ENCODE results near the gene ZSCAN5A. TPM values are rescaled to one million over a fixed set of nuclear protein-coding genes. Genes with fewer than 3 reads are reported as not detected.

ZSCAN5A gene
- total RNA-seq (6.8 TPM), polyA plus RNA-seq (1 to 10 TPM; 3.5 to 7.9 (median 5.4) TPM)

DNA sequence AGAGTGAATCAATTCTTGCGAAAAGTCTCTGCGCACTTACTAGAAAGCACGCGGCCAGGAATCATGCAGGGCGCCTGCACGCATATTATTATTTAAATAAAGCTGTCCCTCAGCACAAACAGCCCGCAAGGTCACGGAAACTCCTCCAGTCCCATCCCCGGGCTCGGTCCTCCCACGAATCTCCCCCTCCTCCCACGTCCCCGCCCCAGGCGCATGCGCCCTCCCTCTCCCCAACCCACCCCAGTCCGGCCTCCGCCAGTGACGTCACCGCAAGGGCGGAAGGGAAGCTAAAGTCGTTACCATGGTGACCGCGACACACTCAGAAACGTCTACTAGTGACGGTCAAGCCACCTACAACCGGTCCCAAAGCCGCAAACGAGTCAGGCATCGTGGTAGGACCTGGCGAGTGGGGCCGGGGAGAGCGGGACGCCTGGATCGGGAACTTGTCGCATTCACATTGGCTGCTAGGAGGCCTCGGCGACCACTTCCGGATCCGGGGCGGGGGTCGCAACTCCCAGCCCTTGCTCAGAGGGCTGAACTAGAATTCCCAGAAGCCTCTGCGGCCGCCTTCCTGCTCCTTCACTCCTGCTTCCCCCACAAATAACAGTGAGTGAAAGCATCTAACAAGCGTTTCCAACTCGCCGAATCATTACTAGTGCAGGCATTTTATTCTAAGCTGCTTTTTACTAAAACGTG is at the start of gene ZSCAN5A:
Gene ZSCAN5A, minus strand, starts transcription at position 459 of the 696 bp plus-strand sequence. CDS start 89,793 bp downstream, outside the sequence.
- peak; percentile 96 to 99 (median 98) for DNase-seq
- Mint-ChIP-seq H3K36me3 (peaks cover 10% of the 10 kb centered on the region), H3K27me3 (no peaks in the 10 kb centered on the region), H3K4me1 (peaks cover 0 to 27% (median 9%) of the 10 kb centered on the region in 4 donors), H3K4me3 (peak within 1 kb of the TSS; percentile 88 to 94 (median 91)), H3K27ac (peak within 1 kb of the TSS; percentile 96 to 100 (median 97)), H3K9me3 (peaks cover 0 to 2% (median 0%) of the 10 kb centered on the region in 7 donors)
- H3K27ac ChIP-seq (ENCODE audit: insufficient read depth, low read length, poor library complexity, severe bottlenecking): peak within 1 kb of the TSS; percentile 99
- peaks cover 13% of the 10 kb centered on the region for H3K4me1 ChIP-seq (ENCODE audit: control insufficient read depth, insufficient read depth, low read length, poor library complexity, severe bottlenecking)
- no peaks in the 10 kb centered on the region for H3K9me3 ChIP-seq (ENCODE audit: control insufficient read depth in 2 of 2, low read length in 2 of 2)
- peak; percentile 79 to 82 for ATAC-seq (ENCODE audit: low read depth in 2 of 2)
- H3K36me3 ChIP-seq (ENCODE audit: control insufficient read depth, insufficient read depth, low read length): no peaks in the 10 kb centered on the region
- H3K4me3 ChIP-seq (ENCODE audit: low read depth, low read length): peak within 1 kb of the TSS; percentile 96
- no peaks in the 10 kb centered on the region for H3K27me3 ChIP-seq (ENCODE audit: control insufficient read depth, insufficient read depth, low read length)

DNA sequence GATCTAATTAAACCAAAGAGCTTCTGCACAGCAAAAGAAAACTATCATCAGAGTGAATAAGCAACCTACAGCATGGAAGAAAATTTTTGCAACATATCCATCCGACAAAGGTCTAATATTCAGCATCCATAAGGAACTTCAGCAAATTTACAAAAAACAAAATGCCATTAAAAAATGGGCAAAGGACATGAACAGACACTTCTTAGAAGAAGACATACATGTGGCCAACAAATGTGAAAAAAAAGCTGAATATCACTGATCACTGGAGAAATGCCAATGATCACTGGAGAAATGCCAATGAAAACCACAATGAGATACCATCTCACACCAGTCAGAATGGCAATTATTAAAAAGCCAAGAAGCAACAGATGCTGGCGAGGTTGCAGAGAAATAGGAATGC is 46.2 kb upstream of the ZSCAN5A start:
- peaks cover 4% of the 10 kb centered on the region for H3K27me3 Mint-ChIP-seq

DNA sequence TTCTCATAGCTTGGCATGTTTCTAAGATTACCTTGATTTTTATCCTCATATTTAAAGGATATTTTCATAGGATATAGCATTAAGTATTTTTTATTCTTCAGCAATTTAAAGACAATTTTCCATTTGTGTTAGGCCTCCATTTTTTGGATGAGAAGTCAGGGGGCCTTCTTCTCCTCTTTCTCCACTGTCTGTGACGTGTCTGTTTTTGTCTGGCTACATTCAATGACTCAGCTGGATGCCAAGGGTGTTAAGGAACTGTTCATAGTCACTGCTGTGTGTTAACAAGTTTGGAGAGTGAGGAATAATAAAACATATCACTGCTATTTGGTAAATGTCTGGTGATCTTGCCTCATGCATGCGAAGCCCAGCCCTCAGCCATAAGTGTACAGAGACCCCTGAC is 42.3 kb upstream of the ZSCAN5A start:
- DNase-seq (no peak), ATAC-seq (ENCODE audit: low read depth in 2 of 2) (no peak)
- Histone ChIP-seq H3K27me3 (ENCODE audit: control insufficient read depth, insufficient read depth, low read length) (no peaks in the 10 kb centered on the region), H3K9me3 (ENCODE audit: control insufficient read depth in 2 of 2, low read length in 2 of 2) (peaks cover 3 to 5% of the 10 kb centered on the region in 2 experiments), H3K27ac (ENCODE audit: insufficient read depth, low read length, poor library complexity, severe bottlenecking) (no peak overlapping the region), H3K36me3 (ENCODE audit: control insufficient read depth, insufficient read depth, low read length) (no peaks in the 10 kb centered on the region), H3K4me3 (ENCODE audit: low read depth, low read length) (no peak overlapping the region), H3K4me1 (ENCODE audit: control insufficient read depth, insufficient read depth, low read length, poor library complexity, severe bottlenecking) (no peaks in the 10 kb centered on the region)
- Mint-ChIP-seq H3K27me3 (peaks cover 4% of the 10 kb centered on the region), H3K27ac (no peak overlapping the region), H3K4me3 (no peak overlapping the region), H3K9me3 (peaks cover 3 to 32% (median 9%) of the 10 kb centered on the region in 7 donors), H3K4me1 (no peaks in the 10 kb centered on the region), H3K36me3 (peaks cover 27% of the 10 kb centered on the region)

More for the DNA sequence above, 46.2 kb upstream of the ZSCAN5A start:
- Mint-ChIP-seq H3K4me3 (no peak overlapping the region), H3K36me3 (peaks cover 38% of the 10 kb centered on the region), H3K4me1 (no peaks in the 10 kb centered on the region), H3K27ac (no peak overlapping the region), H3K9me3 (peaks cover 10 to 61% (median 22%) of the 10 kb centered on the region in 7 donors)
- H3K9me3 ChIP-seq (ENCODE audit: control insufficient read depth in 2 of 2, low read length in 2 of 2): peaks cover 14 to 26% of the 10 kb centered on the region in 2 experiments
- no peak overlapping the region for H3K4me3 ChIP-seq (ENCODE audit: low read depth, low read length)
- DNase-seq: no peak
- no peak overlapping the region for H3K27ac ChIP-seq (ENCODE audit: insufficient read depth, low read length, poor library complexity, severe bottlenecking)
- no peaks in the 10 kb centered on the region for H3K36me3 ChIP-seq (ENCODE audit: control insufficient read depth, insufficient read depth, low read length)
- no peak for ATAC-seq (ENCODE audit: low read depth in 2 of 2)
- no peaks in the 10 kb centered on the region for H3K4me1 ChIP-seq (ENCODE audit: control insufficient read depth, insufficient read depth, low read length, poor library complexity, severe bottlenecking)
- H3K27me3 ChIP-seq (ENCODE audit: control insufficient read depth, insufficient read depth, low read length): no peaks in the 10 kb centered on the region

DNA sequence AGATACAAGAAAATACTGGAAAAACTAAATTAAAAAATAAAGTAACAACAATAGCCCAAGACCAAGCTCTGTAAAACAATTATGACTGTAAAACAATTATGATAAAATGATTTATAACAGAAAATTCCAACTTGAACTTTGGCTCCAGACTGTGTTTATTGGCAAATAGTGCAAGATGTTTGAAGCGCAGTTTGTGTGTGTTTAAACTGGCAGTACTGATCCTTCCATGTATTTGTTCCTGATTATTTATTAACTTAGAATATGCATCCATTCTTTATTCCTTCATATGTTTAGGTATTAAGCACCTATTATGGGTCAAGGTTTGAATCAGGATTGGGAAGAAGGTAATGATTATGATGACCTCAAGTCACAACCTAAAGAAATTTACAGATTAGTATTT is 40.9 kb upstream of the ZSCAN5A start:
- DNase-seq: no peak
- no peak overlapping the region for H3K27ac Mint-ChIP-seq
- Histone ChIP-seq H3K27ac (ENCODE audit: insufficient read depth, low read length, poor library complexity, severe bottlenecking) (no peak overlapping the region), H3K4me3 (ENCODE audit: low read depth, low read length) (no peak overlapping the region), H3K4me1 (ENCODE audit: control insufficient read depth, insufficient read depth, low read length, poor library complexity, severe bottlenecking) (no peaks in the 10 kb centered on the region), H3K9me3 (ENCODE audit: control insufficient read depth in 2 of 2, low read length in 2 of 2) (peaks cover 0 to 3% of the 10 kb centered on the region in 2 experiments), H3K36me3 (ENCODE audit: control insufficient read depth, insufficient read depth, low read length) (no peaks in the 10 kb centered on the region), H3K27me3 (ENCODE audit: control insufficient read depth, insufficient read depth, low read length) (no peaks in the 10 kb centered on the region)
- ATAC-seq (ENCODE audit: low read depth in 2 of 2): no peak
- peaks cover 3 to 22% (median 9%) of the 10 kb centered on the region in 7 donors for H3K9me3 Mint-ChIP-seq
- H3K4me3 Mint-ChIP-seq: peak overlapping the region in 1 of 4 donors; percentile 1
- peaks cover 4% of the 10 kb centered on the region for H3K27me3 Mint-ChIP-seq
- H3K4me1 Mint-ChIP-seq: peaks cover 0 to under 1% (median 0%) of the 10 kb centered on the region in 4 donors
- H3K36me3 Mint-ChIP-seq: peaks cover 18% of the 10 kb centered on the region

GRCh38 chr19:56351208-56351607 is 36.6 kb upstream of the ZSCAN5A start:
- H3K27ac ChIP-seq (ENCODE audit: insufficient read depth, low read length, poor library complexity, severe bottlenecking): no peak overlapping the region
- Mint-ChIP-seq H3K27me3 (no peaks in the 10 kb centered on the region), H3K4me1 (peaks cover 0 to 6% (median under 1%) of the 10 kb centered on the region in 4 donors), H3K27ac (no peak overlapping the region), H3K4me3 (no peak overlapping the region), H3K36me3 (no peaks in the 10 kb centered on the region), H3K9me3 (no peaks in the 10 kb centered on the region)
- no peak for ATAC-seq (ENCODE audit: low read depth in 2 of 2)
- H3K4me3 ChIP-seq (ENCODE audit: low read depth, low read length): no peak overlapping the region
- no peaks in the 10 kb centered on the region for H3K36me3 ChIP-seq (ENCODE audit: control insufficient read depth, insufficient read depth, low read length)
- H3K4me1 ChIP-seq (ENCODE audit: control insufficient read depth, insufficient read depth, low read length, poor library complexity, severe bottlenecking): no peaks in the 10 kb centered on the region
- no peak for DNase-seq
- H3K9me3 ChIP-seq (ENCODE audit: control insufficient read depth in 2 of 2, low read length in 2 of 2): no peaks in the 10 kb centered on the region
- no peaks in the 10 kb centered on the region for H3K27me3 ChIP-seq (ENCODE audit: control insufficient read depth, insufficient read depth, low read length)

- H3K4me1 Mint-ChIP-seq: peaks cover 0 to 6% (median under 1%) of the 10 kb centered on the region in 4 donors
- H3K9me3 Mint-ChIP-seq: no peaks in the 10 kb centered on the region
- no peaks in the 10 kb centered on the region for H3K27me3 Mint-ChIP-seq
- Histone ChIP-seq H3K27ac (ENCODE audit: insufficient read depth, low read length, poor library complexity, severe bottlenecking) (no peak overlapping the region), H3K27me3 (ENCODE audit: control insufficient read depth, insufficient read depth, low read length) (no peaks in the 10 kb centered on the region), H3K4me3 (ENCODE audit: low read depth, low read length) (no peak overlapping the region), H3K4me1 (ENCODE audit: control insufficient read depth, insufficient read depth, low read length, poor library complexity, severe bottlenecking) (no peaks in the 10 kb centered on the region), H3K36me3 (ENCODE audit: control insufficient read depth, insufficient read depth, low read length) (no peaks in the 10 kb centered on the region), H3K9me3 (ENCODE audit: control insufficient read depth in 2 of 2, low read length in 2 of 2) (no peaks in the 10 kb centered on the region)
- no peaks in the 10 kb centered on the region for H3K36me3 Mint-ChIP-seq
- peak overlapping the region in 1 of 3 donors; percentile 32 for H3K27ac Mint-ChIP-seq
- H3K4me3 Mint-ChIP-seq: no peak overlapping the region
- ATAC-seq (ENCODE audit: low read depth in 2 of 2) (peak; percentile 34), DNase-seq (peak; percentile 25 to 56 (median 54))
These were observed 35.9 kb upstream of the ZSCAN5A start for GRCh38 chr19:56350416-56351045.

GRCh38 chr19:56348289-56348877 is 33.7 kb upstream of the ZSCAN5A start:
- ATAC-seq (ENCODE audit: low read depth in 2 of 2) (no peak), DNase-seq (peak in 1 of 3 donors; percentile 52)
- Mint-ChIP-seq H3K9me3 (peaks cover 0 to 3% (median 0%) of the 10 kb centered on the region in 7 donors), H3K27me3 (no peaks in the 10 kb centered on the region), H3K4me3 (no peak overlapping the region), H3K27ac (no peak overlapping the region), H3K36me3 (no peaks in the 10 kb centered on the region), H3K4me1 (peaks cover 0 to 6% (median under 1%) of the 10 kb centered on the region in 4 donors)
- Histone ChIP-seq H3K36me3 (ENCODE audit: control insufficient read depth, insufficient read depth, low read length) (no peaks in the 10 kb centered on the region), H3K4me1 (ENCODE audit: control insufficient read depth, insufficient read depth, low read length, poor library complexity, severe bottlenecking) (no peaks in the 10 kb centered on the region), H3K9me3 (ENCODE audit: control insufficient read depth in 2 of 2, low read length in 2 of 2) (peaks cover under 1% of the 10 kb centered on the region in 2 experiments), H3K27ac (ENCODE audit: insufficient read depth, low read length, poor library complexity, severe bottlenecking) (no peak overlapping the region), H3K4me3 (ENCODE audit: low read depth, low read length) (no peak overlapping the region), H3K27me3 (ENCODE audit: control insufficient read depth, insufficient read depth, low read length) (no peaks in the 10 kb centered on the region)
